Mesodermal cell (in vitro differentiated cells): Measurements from ENCODE around the gene FBP1.
"Not testable (repeated sequence)": the region's sequence is repeated elsewhere in the genome, so short reads cannot be mapped to it uniquely, and the experiment has no call there.

Experiments
- H3K27ac ChIP-seq: 2 replicates; pipeline ENCODE4 v1.7.0; 2013; ENCODE audit warnings: mild to moderate bottlenecking, low read depth, low read length, moderate library complexity; ENCODE audit not compliant: severe bottlenecking
- H3K36me3 ChIP-seq: 2 replicates; pipeline ENCODE4 v1.7.1; 2013; ENCODE audit warnings: mild to moderate bottlenecking, low read length, moderate library complexity; ENCODE audit not compliant: control insufficient read depth, insufficient read depth
- H3K4me1 ChIP-seq: one replicate; pipeline ENCODE4 v1.7.1; 2013; ENCODE audit warnings: mild to moderate bottlenecking, low read length; ENCODE audit not compliant: insufficient read depth, control insufficient read depth, poor library complexity, severe bottlenecking
- H3K4me3 ChIP-seq: 2 replicates; pipeline ENCODE4 v1.7.0; 2013; ENCODE audit warnings: low read length, control low read depth, mild to moderate bottlenecking; ENCODE audit not compliant: insufficient read depth, poor library complexity, severe bottlenecking; ENCODE audit errors: extremely low read depth
- H3K9me3 ChIP-seq: 2 replicates; pipeline ENCODE4 v1.7.1; 2013; ENCODE audit warnings: mild to moderate bottlenecking, low read length, moderate library complexity; ENCODE audit not compliant: control insufficient read depth
- WGBS, 2 experiments: methylation state at CpG; one replicate each; pipeline ENCODE4 v1.1.5; 2013; ENCODE audit warnings: missing lambda C conversion rate in 2 of 2; ENCODE audit not compliant: insufficient coverage in 2 of 2; 5-methylcytosine and 5-hydroxymethylcytosine counted together

The FBP1 gene

GRCh38 chr9:94576131-94576530 is 63.2 kb downstream of the FBP1 start:
- no peak overlapping the region for H3K4me3 ChIP-seq
- H3K9me3 ChIP-seq: no peaks in the 10 kb centered on the region
- no peak overlapping the region for H3K27ac ChIP-seq
- H3K36me3 ChIP-seq: no peaks in the 10 kb centered on the region
- 50 to 56% methylated on average over 1 of the region's 2 CpGs for WGBS, 2 experiments
- H3K4me1 ChIP-seq: peaks cover 7% of the 10 kb centered on the region

DNA sequence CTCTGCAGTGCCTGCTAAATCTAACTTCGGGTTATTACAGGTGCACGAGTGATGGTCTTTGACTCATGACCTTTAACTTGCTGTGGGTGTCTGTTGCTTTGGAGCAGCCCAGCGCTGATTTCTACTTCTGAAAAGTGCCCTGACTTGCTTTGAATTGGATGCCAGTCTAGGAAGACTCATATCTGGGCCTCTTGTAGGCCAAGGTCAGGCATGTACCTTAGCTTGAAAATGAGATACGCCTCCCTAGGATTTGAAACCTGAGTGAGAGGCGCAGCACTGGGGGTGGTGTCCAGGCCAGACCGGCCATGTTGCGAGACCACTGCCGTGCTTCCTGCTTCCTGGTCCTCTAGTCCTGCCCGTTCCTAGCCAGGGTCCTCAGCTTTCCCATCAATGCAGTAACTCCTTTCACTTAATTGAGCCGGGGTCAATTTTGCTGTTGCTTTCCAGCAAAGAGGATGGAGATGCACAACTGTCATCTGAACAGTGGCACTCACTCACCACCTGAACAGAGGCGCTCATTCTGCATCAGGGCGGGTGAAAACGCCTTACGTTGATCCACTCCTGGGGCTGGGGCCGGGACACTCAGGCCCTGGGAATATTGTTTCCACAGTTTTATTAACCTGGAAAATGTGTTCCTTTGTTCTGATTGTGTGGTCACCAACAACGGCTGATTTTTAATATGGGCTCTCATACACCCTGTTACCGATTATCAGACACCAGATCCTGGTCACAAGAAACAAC is 70.2 kb downstream of the FBP1 start:
- Histone ChIP-seq H3K36me3 (no peaks in the 10 kb centered on the region), H3K27ac (no peak overlapping the region), H3K9me3 (no peaks in the 10 kb centered on the region), H3K4me1 (no peaks in the 10 kb centered on the region), H3K4me3 (no peak overlapping the region)
- 93 to 94% methylated on average over 8 to 16 of the region's 17 CpGs for WGBS, 2 experiments

DNA sequence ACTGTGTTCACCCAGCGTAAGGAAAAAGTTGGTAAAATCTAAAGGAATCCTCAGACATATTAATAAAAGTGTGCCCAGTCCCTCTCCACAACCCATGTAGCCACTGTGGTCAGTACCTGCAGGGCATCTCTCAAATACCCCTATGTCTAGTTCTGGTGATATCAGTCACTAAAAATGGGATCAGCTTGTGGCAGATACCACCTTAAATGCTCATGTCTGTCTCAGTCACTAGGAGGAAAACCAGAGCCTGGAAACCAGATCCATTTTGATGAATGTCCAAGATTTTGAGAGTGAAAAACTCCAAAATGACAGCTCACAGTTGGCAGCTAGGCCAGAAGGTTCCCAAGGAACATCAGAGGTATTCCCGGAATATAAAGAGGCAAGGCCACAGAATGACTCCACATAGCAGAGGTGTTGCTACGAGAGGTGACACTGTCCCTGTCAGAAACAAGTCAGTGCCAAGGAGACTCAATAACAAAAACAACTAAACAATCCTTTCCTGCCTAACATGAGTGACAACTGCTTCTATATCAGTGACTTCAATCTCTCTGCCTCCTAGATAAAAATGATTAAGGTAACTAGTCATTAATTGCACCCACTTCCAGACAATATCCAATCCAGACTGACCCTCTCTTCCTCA is 70.9 kb downstream of the FBP1 start:
- no peaks in the 10 kb centered on the region for H3K36me3 ChIP-seq
- no peak overlapping the region for H3K27ac ChIP-seq
- no peaks in the 10 kb centered on the region for H3K9me3 ChIP-seq
- H3K4me3 ChIP-seq: no peak overlapping the region
- 96 to 100% methylated on average over 1 to 2 of the region's 3 CpGs for WGBS, 2 experiments
- no peaks in the 10 kb centered on the region for H3K4me1 ChIP-seq

- Histone ChIP-seq H3K4me1 (no peaks in the 10 kb centered on the region), H3K27ac (no peak overlapping the region)
- WGBS, 2 experiments: no CpG with 5 or more reads among the region's 2 CpGs
Observed at GRCh38 chr9:94567271-94567670, 72.0 kb downstream of the FBP1 start.

GRCh38 chr9:94566550-94566949 is 72.8 kb downstream of the FBP1 start:
- no peaks in the 10 kb centered on the region for H3K4me1 ChIP-seq
- H3K4me3 ChIP-seq: no peak overlapping the region
- no peaks in the 10 kb centered on the region for H3K9me3 ChIP-seq
- no peaks in the 10 kb centered on the region for H3K36me3 ChIP-seq
- no peak overlapping the region for H3K27ac ChIP-seq

More at GRCh38 chr9:94567271-94567670, 72.0 kb downstream of the FBP1 start:
- Histone ChIP-seq H3K9me3 (no peaks in the 10 kb centered on the region), H3K4me3 (no peak overlapping the region), H3K36me3 (no peaks in the 10 kb centered on the region)

GRCh38 chr9:94564279-94564678 is 75.0 kb downstream of the FBP1 start:
- H3K4me3 ChIP-seq, H3K9me3 ChIP-seq, H3K27ac ChIP-seq, H3K36me3 ChIP-seq, H3K4me1 ChIP-seq: not testable (repeated sequence)
- 100% methylated on average over 1 of the region's 3 CpGs; no CpG with 5 or more reads in 1 of the 2 experiments for WGBS, 2 experiments

GRCh38 chr9:94563548-94563947 is 75.8 kb downstream of the FBP1 start:
- Histone ChIP-seq H3K27ac (no peak overlapping the region), H3K36me3 (peaks cover 2% of the 10 kb centered on the region), H3K9me3 (no peaks in the 10 kb centered on the region), H3K4me3 (no peak overlapping the region), H3K4me1 (no peaks in the 10 kb centered on the region)
- 80% methylated on average over 1 of the region's 2 CpGs; no CpG with 5 or more reads in 1 of the 2 experiments for WGBS, 2 experiments

DNA sequence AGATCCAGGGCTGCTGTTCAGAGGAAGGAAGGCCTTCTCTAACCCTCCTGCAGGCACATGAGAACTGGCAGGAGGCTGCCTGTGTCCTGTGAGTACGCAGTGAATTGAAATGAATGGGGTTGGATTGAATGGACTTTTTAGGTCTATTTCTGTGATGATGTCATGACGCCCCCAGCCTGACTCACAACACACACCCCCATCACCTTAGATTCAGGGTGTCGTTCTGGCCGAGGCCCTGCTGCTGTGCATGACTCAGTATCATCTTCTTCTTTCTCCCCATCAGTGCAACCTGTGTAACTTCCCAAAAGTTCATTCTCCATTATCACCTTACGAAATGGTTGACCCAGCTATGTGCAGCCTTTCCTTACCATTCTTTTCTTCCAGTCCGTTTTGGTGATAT is 79.1 kb downstream of the FBP1 start:
- Histone ChIP-seq H3K9me3 (no peaks in the 10 kb centered on the region), H3K4me1 (no peaks in the 10 kb centered on the region), H3K27ac (no peak overlapping the region), H3K4me3 (no peak overlapping the region), H3K36me3 (peaks cover 2% of the 10 kb centered on the region)
- 89 to 90% methylated on average over 3 of the region's 6 CpGs for WGBS, 2 experiments

- no peak overlapping the region for H3K4me3 ChIP-seq
- H3K9me3 ChIP-seq: no peaks in the 10 kb centered on the region
- H3K36me3 ChIP-seq: peaks cover 2% of the 10 kb centered on the region
- H3K4me1 ChIP-seq: peaks cover 5% of the 10 kb centered on the region
- 100% methylated on average over 2 of the region's 4 CpGs for WGBS, 2 experiments
- no peak overlapping the region for H3K27ac ChIP-seq
Observed at GRCh38 chr9:94557376-94557775, 81.9 kb downstream of the FBP1 start.

- peak within 1 kb of the TSS; percentile 54 for H3K4me3 ChIP-seq
- peaks cover 13% of the 10 kb centered on the region for H3K36me3 ChIP-seq
- peak within 1 kb of the TSS; percentile 97 for H3K27ac ChIP-seq
- H3K4me1 ChIP-seq: peaks cover 5% of the 10 kb centered on the region
- WGBS, 2 experiments: 28 to 45% methylated on average over 14 to 30 of the region's 40 CpGs
- H3K9me3 ChIP-seq: peaks cover 5% of the 10 kb centered on the region
Observed at GRCh38 chr9:94554439-94555331, 84.6 kb downstream of the FBP1 start, which contains the start of gene PCAT7. PCAT7 (plus strand) TSS chr9:94555083.
